Ovary (tissue), 3 donors: ENCODE measurements around the gene BANP.

Source experiments
- POLR2A ChIP-seq: fragments of 450-650 bp; IDR thresholded peaks from one replicate; pipeline ENCODE4 v1.6.1; 2017; ENCODE audit warnings: antibody characterized with exemption, mild to moderate bottlenecking, moderate library complexity
- TF ChIP-seq, protein P1 (sequence below), 3 donors: fragments of 450-650 bp in 2 of 3; fragments of 200-600 bp in 1 of 3; IDR thresholded peaks; one replicate each; pipeline versions ENCODE4 v1.5.1 to v1.8.0; 2016 to 2022; ENCODE audit warnings: antibody characterized with exemption in 3 of 3, mild to moderate bottlenecking in 1 of 3
- donor health status: DM: no; HTN: no; CAD: no.

DNA sequence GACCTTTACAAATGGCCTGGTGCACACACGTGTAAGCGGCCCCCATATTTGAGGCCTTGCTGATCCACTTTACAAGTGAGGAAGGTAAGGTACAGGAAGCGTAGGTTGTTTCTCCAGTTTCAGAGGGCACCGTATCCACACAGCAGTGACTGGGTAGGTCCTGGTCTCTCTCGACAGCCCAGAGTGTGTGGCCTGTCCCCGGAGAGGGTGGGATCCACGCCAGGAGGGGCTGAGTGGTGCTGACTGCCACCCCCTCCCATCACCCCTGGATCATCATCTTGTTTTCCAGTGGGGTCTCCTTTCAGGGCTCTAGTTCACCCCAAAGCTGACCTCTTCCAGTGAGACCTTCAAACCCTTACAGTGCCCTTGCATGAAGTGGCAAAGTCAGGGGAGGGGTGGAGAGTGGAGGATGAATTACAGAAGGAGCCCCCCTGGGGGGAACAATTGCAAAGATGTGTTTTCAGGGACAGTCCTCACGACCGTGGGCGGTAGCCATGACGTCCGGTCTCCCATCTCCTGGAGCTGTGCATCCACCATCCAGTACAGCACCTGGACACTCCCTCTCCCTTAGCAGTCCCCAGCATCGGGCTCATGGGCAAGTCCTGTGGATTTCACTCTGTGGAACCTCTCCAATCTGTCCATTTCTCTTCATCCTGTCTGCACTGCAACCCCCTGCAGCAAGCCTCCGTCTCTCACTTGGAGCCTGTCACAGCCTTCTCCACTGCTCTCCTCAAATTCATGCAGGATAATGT lies 4.5 kb upstream of the BANP start:
- TF ChIP-seq, protein P1, sequence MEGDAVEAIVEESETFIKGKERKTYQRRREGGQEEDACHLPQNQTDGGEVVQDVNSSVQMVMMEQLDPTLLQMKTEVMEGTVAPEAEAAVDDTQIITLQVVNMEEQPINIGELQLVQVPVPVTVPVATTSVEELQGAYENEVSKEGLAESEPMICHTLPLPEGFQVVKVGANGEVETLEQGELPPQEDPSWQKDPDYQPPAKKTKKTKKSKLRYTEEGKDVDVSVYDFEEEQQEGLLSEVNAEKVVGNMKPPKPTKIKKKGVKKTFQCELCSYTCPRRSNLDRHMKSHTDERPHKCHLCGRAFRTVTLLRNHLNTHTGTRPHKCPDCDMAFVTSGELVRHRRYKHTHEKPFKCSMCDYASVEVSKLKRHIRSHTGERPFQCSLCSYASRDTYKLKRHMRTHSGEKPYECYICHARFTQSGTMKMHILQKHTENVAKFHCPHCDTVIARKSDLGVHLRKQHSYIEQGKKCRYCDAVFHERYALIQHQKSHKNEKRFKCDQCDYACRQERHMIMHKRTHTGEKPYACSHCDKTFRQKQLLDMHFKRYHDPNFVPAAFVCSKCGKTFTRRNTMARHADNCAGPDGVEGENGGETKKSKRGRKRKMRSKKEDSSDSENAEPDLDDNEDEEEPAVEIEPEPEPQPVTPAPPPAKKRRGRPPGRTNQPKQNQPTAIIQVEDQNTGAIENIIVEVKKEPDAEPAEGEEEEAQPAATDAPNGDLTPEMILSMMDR (IDR thresholded peaks at IDR 0.05) = no peak
- no peak for TF ChIP-seq POLR2A
